ENCODE data around the gene APOE. TPM values are rescaled to one million over a fixed set of nuclear protein-coding genes. Genes with fewer than 3 reads are reported as not detected.
"Not testable (repeated sequence)": the region's sequence is repeated elsewhere in the genome, so short reads cannot be mapped to it uniquely, and the experiment has no call there.

APOE gene
- total and polyA plus RNA-seq, 12 donors: 569 to 21,602 (median 8,894) TPM

DNA sequence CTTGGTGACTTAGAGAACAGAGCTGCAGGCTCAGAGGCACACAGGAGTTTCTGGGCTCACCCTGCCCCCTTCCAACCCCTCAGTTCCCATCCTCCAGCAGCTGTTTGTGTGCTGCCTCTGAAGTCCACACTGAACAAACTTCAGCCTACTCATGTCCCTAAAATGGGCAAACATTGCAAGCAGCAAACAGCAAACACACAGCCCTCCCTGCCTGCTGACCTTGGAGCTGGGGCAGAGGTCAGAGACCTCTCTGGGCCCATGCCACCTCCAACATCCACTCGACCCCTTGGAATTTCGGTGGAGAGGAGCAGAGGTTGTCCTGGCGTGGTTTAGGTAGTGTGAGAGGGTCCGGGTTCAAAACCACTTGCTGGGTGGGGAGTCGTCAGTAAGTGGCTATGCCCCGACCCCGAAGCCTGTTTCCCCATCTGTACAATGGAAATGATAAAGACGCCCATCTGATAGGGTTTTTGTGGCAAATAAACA lies 18.7 kb downstream of the APOE start:
- Histone ChIP-seq H3K9me3 (replicated peaks in 1 of 3) (no peaks in the 10 kb centered on the region), H3K27ac (peak overlapping the region; percentile 40 to 85 (median 73)), H3K36me3 (replicated peaks in 1 of 2) (no peaks in the 10 kb centered on the region), H3K4me3 (no peak overlapping the region), H3K27me3 (no peaks in the 10 kb centered on the region), H3K4me1 (replicated peaks in 1 of 2) (peaks cover 40 to 41% of the 10 kb centered on the region in 2 donors)
- intact Hi-C loops (cut with DNase I): no loop called here
- DNase-seq: peak in 1 of 7 donors; percentile 37
- no peak for TF ChIP-seq POLR2A (IDR thresholded peaks at IDR 0.05)
- TF ChIP-seq, protein P1, sequence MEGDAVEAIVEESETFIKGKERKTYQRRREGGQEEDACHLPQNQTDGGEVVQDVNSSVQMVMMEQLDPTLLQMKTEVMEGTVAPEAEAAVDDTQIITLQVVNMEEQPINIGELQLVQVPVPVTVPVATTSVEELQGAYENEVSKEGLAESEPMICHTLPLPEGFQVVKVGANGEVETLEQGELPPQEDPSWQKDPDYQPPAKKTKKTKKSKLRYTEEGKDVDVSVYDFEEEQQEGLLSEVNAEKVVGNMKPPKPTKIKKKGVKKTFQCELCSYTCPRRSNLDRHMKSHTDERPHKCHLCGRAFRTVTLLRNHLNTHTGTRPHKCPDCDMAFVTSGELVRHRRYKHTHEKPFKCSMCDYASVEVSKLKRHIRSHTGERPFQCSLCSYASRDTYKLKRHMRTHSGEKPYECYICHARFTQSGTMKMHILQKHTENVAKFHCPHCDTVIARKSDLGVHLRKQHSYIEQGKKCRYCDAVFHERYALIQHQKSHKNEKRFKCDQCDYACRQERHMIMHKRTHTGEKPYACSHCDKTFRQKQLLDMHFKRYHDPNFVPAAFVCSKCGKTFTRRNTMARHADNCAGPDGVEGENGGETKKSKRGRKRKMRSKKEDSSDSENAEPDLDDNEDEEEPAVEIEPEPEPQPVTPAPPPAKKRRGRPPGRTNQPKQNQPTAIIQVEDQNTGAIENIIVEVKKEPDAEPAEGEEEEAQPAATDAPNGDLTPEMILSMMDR (IDR thresholded peaks at IDR 0.05): no peak
- 56 to 68% (median 62%) methylated on average over 8 of the region's 8 CpGs for WGBS, 4 donors

- Histone ChIP-seq H3K4me1 (replicated peaks in 1 of 2) (peaks cover 40 to 41% of the 10 kb centered on the region in 2 donors), H3K4me3 (no peak overlapping the region), H3K27ac (peak overlapping the region; percentile 40 to 85 (median 73)), H3K9me3 (replicated peaks in 1 of 3) (no peaks in the 10 kb centered on the region), H3K27me3 (no peaks in the 10 kb centered on the region), H3K36me3 (replicated peaks in 1 of 2) (no peaks in the 10 kb centered on the region)
- DNase-seq: peak; percentile 87 to 98 (median 97)
- TF ChIP-seq, protein P1 (IDR thresholded peaks at IDR 0.05): no peak
- TF ChIP-seq POLR2A (IDR thresholded peaks at IDR 0.05): peak in 1 of 2 donors; percentile 28
- intact Hi-C loops (cut with DNase I): no loop called here
- 17 to 20% (median 19%) methylated on average over 8 of the region's 8 CpGs for WGBS, 4 donors
Observed at GRCh38 chr19:44925114-44925891, 19.7 kb downstream of the APOE start.

DNA sequence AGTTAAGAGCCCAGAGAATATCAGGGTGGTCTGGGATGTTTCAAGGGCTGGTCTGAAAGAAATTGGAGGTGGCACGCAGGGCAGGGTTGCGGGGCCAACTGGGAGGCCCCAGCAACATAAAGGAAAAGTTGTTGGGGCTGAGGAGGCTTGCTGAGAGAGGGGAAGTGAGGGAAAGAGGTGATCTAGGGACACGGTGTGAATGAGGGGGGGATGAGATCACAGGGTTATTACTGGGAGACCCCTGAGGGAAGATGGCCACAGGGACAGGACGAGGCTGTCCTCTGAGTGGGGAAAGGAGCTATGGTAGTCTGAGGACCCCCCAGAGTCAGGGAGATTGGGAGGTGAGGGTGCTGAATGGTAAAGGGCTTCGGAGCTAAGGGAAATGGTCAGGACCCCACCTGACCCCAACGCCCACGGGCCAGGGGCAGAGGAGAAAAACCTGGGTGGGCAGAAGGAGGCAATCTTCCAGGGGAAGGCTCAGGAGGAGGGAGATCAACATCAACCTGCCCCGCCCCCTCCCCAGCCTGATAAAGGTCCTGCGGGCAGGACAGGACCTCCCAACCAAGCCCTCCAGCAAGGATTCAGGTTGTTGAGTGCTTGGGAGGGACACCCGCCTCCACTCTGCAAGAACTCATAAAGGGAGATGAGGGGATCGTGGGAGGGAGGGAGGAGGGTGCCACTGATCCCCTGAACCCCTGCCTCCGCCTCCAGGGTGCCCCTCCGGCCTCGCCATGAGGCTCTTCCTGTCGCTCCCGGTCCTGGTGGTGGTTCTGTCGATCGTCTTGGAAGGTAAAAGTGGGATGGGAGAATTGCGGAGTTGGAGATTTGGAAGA lies 20.9 kb downstream of the APOE start:
- H3K9me3 ChIP-seq (replicated peaks in 1 of 3); DNase-seq; intact Hi-C loops (cut with DNase I); H3K4me3 ChIP-seq; H3K27me3 ChIP-seq; H3K36me3 ChIP-seq (replicated peaks in 1 of 2): not testable (repeated sequence)
- H3K4me1 ChIP-seq (replicated peaks in 1 of 2): peaks cover 40 to 41% of the 10 kb centered on the region in 2 donors
- H3K27ac ChIP-seq: peak overlapping the region; percentile 33 to 85 (median 64)
- WGBS, 4 donors: 55 to 85% (median 60%) methylated on average over 8 to 18 of the region's 19 CpGs

DNA sequence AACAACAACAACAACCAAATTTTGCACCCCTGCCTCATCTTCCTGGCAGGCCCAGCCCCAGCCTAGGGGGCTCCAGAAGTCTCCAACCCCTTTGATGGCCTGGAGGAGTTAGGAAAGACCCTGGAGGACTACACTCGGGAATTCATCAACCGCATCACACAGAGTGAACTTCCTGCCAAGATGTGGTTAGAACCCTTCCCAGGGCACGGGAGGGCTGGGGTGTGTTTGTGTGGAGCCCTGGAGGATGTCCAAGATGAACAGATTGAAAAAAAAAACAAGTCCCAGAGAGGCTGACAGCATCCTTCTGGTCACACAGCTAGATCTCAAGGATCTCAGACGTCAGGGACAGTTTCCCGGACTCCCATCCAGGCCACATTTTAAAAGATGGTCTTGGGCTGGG lies 22.1 kb downstream of the APOE start:
- TF ChIP-seq, protein P1 (IDR thresholded peaks at IDR 0.05): no peak
- H3K27me3 ChIP-seq: no peaks in the 10 kb centered on the region
- DNase-seq: no peak
- peaks cover 40 to 41% of the 10 kb centered on the region in 2 donors for H3K4me1 ChIP-seq (replicated peaks in 1 of 2)
- H3K4me3 ChIP-seq: no peak overlapping the region
- WGBS, 4 donors: 35 to 52% (median 44%) methylated on average over 3 to 5 of the region's 5 CpGs
- peak overlapping the region in 3 of 5 donors; percentile 13 to 85 (median 84) for H3K27ac ChIP-seq
- intact Hi-C loops (cut with DNase I): no loop called here
- no peaks in the 10 kb centered on the region for H3K36me3 ChIP-seq (replicated peaks in 1 of 2)
- no peaks in the 10 kb centered on the region for H3K9me3 ChIP-seq (replicated peaks in 1 of 3)
